GM18861 (cell line): ENCODE measurements around the gene KCNJ6.

Experiments
- ATAC-seq: cut with Tn5 transposase; IDR thresholded peaks from one replicate; pipeline ENCODE4 v1.9.1; 2021; ENCODE audit not compliant: unreplicated experiment

The KCNJ6 gene

DNA sequence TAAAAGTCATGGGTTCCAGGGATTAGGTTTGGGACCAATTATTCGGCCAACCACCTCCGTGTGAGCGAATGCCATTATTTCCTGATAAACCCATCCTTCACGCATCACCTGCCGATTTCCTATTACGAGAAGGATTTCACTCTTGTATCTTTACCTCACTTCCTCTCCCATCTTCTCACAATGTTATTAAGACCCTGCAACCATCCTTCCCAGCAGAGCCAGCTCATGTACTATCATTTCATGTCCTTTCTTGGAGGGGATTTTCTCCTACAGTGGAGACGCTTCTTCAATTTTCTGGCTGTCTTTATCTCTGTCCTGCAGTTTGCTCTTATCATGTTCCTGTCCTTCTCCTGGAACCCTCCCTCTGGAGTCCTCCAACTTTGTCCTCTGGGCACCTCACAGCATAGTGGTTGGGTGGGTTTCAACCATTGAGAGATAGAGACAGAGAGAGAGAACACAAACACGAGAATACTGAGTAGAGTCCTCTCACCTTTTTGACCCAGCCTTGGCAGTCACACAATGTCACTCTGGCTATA lies 357.5 kb downstream of the KCNJ6 start:
- ATAC-seq, result no peak
